GM06990 (cell line): Measurements from ENCODE around the gene RAX2.

ENCODE experiments used
- DNase-seq: peaks from one replicate; pipeline ENCODE4 v3.0.0-alpha.2; 2011; ENCODE audit not compliant: insufficient read length; ENCODE audit errors: extremely low read depth
- H3K27me3 ChIP-seq: replicated peaks from 2 replicates; pipeline ENCODE4 v1.6.0; 2011; ENCODE audit warnings: low read length; ENCODE audit not compliant: control insufficient read depth, insufficient read depth
- H3K36me3 ChIP-seq: 2 replicates; pipeline ENCODE4 v1.5.1; 2011; ENCODE audit warnings: low read length; ENCODE audit not compliant: control insufficient read depth, insufficient read depth
- H3K4me3 ChIP-seq: replicated peaks from 2 replicates; pipeline ENCODE4 v1.5.1; 2011; ENCODE audit warnings: low read depth, mild to moderate bottlenecking, control low read depth, low read length
- CTCF ChIP-seq: IDR thresholded peaks from 2 replicates; pipeline ENCODE4 v1.5.1; 2011; ENCODE audit warnings: low read length, control low read depth, mild to moderate bottlenecking, inconsistent platforms; ENCODE audit not compliant: insufficient read depth, poor library complexity, severe bottlenecking

Gene RAX2

GRCh38 chr19:3783660-3784584, 11.9 kb upstream of the RAX2 start:
- Histone ChIP-seq H3K36me3 (no peaks in the 10 kb centered on the region), H3K27me3 (no peaks in the 10 kb centered on the region), H3K4me3 (no peak overlapping the region)
- peak; percentile 37 for TF ChIP-seq CTCF
- DNase-seq = no peak

- Histone ChIP-seq H3K27me3 (no peaks in the 10 kb centered on the region), H3K36me3 (no peaks in the 10 kb centered on the region), H3K4me3 (no peak overlapping the region)
- DNase-seq = no peak
- TF ChIP-seq CTCF = no peak
These were observed 10.9 kb upstream of the RAX2 start for GRCh38 chr19:3782903-3783302.

- no peak for TF ChIP-seq CTCF
- no peaks in the 10 kb centered on the region for H3K27me3 ChIP-seq
- H3K36me3 ChIP-seq = no peaks in the 10 kb centered on the region
These were observed 10.3 kb upstream of the RAX2 start for GRCh38 chr19:3782330-3782729.

GRCh38 chr19:3781603-3782002, 9.6 kb upstream of the RAX2 start:
- Histone ChIP-seq H3K4me3 (no peak overlapping the region), H3K27me3 (no peaks in the 10 kb centered on the region), H3K36me3 (no peaks in the 10 kb centered on the region)
- no peak for TF ChIP-seq CTCF
- DNase-seq = no peak

More at GRCh38 chr19:3782330-3782729, 10.3 kb upstream of the RAX2 start:
- no peak for DNase-seq
- H3K4me3 ChIP-seq = no peak overlapping the region

- Histone ChIP-seq H3K4me3 (no peak overlapping the region), H3K36me3 (no peaks in the 10 kb centered on the region), H3K27me3 (no peaks in the 10 kb centered on the region)
- DNase-seq = no peak
- TF ChIP-seq CTCF = no peak
These were observed 8.8 kb upstream of the RAX2 start for GRCh38 chr19:3780786-3781304.
